ENCODE data around the gene ZNF772.
"Not testable (repeated sequence)": the region's sequence is repeated elsewhere in the genome, so short reads cannot be mapped to it uniquely, and the experiment has no call there.

Gene ZNF772

DNA sequence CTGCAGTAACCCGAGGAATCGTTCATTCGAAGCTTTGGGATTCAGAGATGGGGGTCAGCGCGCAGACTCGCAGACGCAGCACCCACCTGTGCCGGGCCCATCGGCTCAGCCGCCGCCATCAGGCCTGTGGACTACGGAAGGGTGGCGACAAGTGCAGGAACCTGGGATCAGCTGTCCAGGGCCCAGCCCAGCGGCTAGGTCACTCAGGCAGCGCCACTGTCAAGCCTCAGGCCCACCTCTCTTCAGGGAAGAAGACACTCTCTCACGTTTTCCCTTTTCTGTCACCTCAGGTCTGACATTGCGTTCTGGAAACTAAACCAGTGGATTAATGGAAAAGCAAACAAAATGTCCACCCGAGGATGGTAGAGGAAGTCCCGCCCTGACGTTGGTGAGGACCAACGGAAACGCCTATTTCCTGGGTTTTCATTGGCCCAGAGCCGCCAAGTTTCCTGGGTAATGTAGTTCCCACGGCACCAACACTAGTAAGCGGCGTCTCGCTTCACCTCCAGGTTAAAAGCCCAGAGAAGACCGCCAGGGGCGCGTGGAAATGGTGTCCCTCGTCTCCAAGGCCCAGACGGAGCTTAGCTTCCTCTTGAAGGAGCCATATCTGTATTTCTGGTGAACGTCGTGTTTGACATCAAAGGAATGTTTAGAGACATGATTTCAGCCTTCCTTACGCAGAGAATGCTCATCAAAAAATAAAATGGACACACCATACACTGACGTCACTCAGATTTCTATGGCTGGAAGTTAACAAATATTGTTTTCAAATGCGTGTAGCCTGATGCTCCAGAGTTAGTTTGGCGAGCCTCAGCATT is at the start of gene ZNF772:
ZNF772 (minus strand) TSS at position 376 of the 818 bp plus-strand sequence; CDS start at position 119, 257 bp downstream.
- Mint-ChIP-seq H3K4me1 (peaks cover 8% of the 10 kb centered on the region), H3K9me3 (peaks cover 43% of the 10 kb centered on the region), H3K4me3 (peak within 1 kb of the TSS; percentile 79), H3K27ac (peak within 1 kb of the TSS; percentile 92), H3K36me3 (no peaks in the 10 kb centered on the region)
- DNase-seq (ENCODE audit: low spot score in 2 of 2) = peak; percentile 44 to 87
- ATAC-seq = peak; percentile 99

DNA sequence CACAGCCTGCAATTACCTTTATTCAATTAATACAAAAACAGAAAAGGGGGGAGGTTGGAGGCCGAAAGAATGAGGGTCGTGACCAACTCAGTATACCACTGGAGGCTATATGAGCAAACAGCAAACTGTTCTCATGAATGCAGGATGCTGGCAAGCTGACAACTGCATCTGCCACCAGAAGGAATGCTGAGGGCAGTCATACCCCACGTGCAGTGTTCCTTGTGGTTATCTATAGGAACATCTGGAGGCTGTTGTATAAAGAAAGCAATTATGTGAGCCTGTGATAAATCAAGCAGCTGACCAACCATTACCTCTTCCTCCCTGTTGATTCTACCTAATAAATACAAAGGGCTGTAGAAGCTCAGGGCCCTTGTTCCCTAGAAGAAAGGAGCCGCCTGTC is 40.7 kb upstream of the ZNF772 start:
- peaks cover 27% of the 10 kb centered on the region for H3K9me3 Mint-ChIP-seq
- not testable (repeated sequence) for ATAC-seq; H3K4me1 Mint-ChIP-seq; H3K27ac Mint-ChIP-seq; DNase-seq (ENCODE audit: low spot score in 2 of 2); H3K4me3 Mint-ChIP-seq; H3K36me3 Mint-ChIP-seq

DNA sequence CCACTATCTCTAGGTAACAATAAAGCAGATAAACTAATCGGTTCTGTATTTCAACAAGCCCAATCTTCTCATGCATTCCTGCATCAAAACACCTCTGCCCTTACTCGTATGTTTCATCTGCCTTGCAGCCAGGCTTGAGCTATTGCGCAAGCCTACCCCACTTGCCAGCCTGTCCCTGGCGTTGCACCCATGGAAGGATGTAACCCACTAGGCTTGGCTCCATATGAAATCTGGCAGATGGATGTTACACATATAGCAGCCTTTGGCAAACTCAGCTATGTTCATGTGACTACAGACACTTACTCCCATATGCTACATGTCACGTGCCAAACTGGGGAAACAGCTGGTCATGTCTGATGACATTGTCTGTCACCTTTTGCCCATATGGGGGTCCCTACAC is 37.9 kb upstream of the ZNF772 start:
- ATAC-seq = no peak
- H3K27ac Mint-ChIP-seq = no peak overlapping the region
- no peaks in the 10 kb centered on the region for H3K36me3 Mint-ChIP-seq
- H3K9me3 Mint-ChIP-seq = peaks cover 30% of the 10 kb centered on the region
- DNase-seq (ENCODE audit: low spot score in 2 of 2) = no peak
- H3K4me3 Mint-ChIP-seq = no peak overlapping the region
- H3K4me1 Mint-ChIP-seq = no peaks in the 10 kb centered on the region

DNA sequence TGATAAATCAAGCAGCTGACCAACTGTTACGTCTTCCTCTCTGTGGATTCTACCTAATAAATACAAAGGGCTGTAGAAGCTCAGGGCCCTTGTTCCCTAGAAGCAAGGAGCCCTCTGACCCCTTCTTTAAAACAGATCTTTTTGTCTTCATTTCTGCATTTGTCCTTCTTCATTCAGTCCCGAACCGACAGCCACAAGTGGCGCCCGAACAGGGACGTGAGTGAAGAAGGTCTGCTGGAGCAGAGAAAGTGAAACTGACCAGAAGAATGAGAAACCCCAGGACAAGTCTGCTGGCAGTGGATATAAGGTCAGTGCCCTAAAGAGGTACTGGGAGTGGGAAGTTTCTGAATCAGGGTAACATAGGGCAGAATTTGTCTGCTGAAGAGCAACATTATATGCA is 35.5 kb upstream of the ZNF772 start:
- H3K4me3 Mint-ChIP-seq = no peak overlapping the region
- DNase-seq (ENCODE audit: low spot score in 2 of 2) (no peak), ATAC-seq (no peak)
- no peaks in the 10 kb centered on the region for H3K36me3 Mint-ChIP-seq
- H3K9me3 Mint-ChIP-seq = peaks cover 40% of the 10 kb centered on the region
- no peaks in the 10 kb centered on the region for H3K4me1 Mint-ChIP-seq
- H3K27ac Mint-ChIP-seq = no peak overlapping the region

DNA sequence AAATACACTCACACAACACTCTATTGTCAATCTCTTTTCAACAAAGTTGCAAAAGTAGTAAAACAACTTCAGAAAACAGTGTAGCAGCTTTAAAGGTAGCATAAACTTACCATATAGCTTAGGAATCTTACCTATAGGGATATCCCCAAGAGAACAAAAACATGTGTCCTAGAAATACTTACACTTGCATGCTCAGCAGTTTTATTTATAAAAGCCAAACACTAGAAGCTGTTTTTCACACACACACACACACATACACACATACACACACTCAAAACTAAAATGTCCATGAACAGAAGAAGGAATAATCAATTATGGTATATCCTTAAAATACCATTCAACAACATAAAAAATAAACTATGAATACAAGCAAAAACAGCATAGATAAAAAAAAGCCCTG is 34.1 kb upstream of the ZNF772 start:
- no peaks in the 10 kb centered on the region for H3K4me1 Mint-ChIP-seq
- DNase-seq (ENCODE audit: low spot score in 2 of 2) (no peak), ATAC-seq (no peak)
- H3K9me3 Mint-ChIP-seq = peaks cover 40% of the 10 kb centered on the region
- no peak overlapping the region for H3K4me3 Mint-ChIP-seq
- H3K36me3 Mint-ChIP-seq = peaks cover 14% of the 10 kb centered on the region
- H3K27ac Mint-ChIP-seq = no peak overlapping the region

DNA sequence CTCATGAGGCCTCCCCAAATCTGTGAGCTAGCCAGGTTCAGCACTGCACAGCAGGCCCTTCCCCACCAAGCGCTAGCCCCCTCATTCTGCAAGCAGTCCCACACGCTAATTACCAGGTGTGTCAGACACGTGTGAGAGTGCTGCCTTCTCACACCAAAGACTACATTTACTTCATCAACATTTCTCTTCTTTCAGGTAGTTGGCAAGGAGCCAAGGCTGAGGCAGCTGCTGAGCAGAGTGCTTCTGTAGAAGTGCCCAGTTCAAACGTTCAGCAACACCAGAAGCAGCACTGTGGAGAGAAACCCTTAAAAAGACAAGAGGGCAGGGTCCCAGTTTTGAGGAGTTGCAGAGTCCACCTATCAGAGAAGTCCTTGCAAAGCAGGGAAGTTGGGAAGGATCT is 28.8 kb upstream of the ZNF772 start:
- ATAC-seq (no peak), DNase-seq (ENCODE audit: low spot score in 2 of 2) (peak in 1 of 2 donors; percentile 30)
- H3K27ac Mint-ChIP-seq = no peak overlapping the region

DNA sequence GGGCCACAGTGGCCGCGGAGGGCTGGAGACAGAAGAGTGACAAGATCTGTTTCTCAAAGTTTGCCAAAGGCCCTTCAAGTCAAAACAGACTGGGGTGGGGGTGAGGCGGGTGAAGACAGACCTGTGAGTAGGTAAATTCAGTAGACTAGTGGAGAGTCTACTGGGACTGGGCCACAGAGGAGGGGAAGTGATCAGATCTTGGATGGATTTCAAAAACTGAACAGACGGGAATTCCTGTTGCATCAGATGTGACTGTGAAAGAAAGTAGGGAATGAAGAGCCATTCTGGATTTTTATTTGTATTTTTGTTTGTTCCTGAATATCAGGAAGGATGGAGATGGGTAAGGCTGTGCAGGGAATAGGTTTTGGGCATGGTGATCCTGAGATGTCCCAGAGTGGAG is 23.0 kb upstream of the ZNF772 start:
- DNase-seq (ENCODE audit: low spot score in 2 of 2); ATAC-seq; H3K27ac Mint-ChIP-seq: not testable (repeated sequence)
- Mint-ChIP-seq H3K36me3 (peaks cover 44% of the 10 kb centered on the region), H3K4me1 (peaks cover 25% of the 10 kb centered on the region), H3K9me3 (peaks cover 31% of the 10 kb centered on the region), H3K4me3 (peak overlapping the region; percentile 53)

More for the DNA sequence above, 28.8 kb upstream of the ZNF772 start:
- H3K9me3 Mint-ChIP-seq = peaks cover 33% of the 10 kb centered on the region
- peaks cover 7% of the 10 kb centered on the region for H3K4me1 Mint-ChIP-seq
- H3K4me3 Mint-ChIP-seq = no peak overlapping the region
- peaks cover 58% of the 10 kb centered on the region for H3K36me3 Mint-ChIP-seq

DNA sequence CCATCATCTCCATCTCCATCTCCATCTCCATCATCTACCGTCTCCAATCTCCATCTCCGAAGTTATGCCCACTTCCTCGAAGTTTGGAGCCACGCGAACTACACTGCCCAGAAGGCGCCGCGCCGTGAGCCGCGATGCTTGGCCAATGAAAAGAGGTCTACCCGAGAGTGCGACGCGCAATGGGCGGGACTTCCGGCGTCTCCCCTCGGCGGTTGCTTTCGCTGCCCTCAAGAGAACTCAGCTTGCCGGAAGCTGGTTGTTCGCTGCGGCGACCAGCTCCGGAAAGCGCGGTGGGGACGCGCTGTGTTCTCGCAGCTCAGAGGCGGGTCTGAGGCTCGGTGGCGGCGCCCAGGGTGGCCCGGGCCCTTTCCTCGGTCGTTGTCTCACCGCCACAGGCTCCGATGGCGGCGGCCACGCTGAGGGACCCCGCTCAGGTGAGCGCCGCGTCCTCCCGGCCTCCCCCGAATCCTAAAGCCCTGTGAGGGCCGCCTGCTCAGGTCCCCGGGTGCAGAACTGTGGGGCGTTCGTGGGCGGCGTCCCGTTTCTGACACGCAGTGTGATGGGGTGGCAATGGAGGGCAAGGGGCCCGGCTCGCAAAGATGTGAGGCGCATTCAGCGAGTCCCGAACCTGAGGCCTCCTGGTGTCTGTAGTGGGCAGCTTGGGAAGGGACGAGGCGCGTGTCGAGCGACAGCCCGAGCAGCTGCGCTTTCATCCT is 22.5 kb upstream of the ZNF772 start, which contains the start of gene ZNF773:
ZNF773 (plus strand) TSS at position 259 of the 716 bp plus-strand sequence; CDS start at position 402, 143 bp downstream.
- Mint-ChIP-seq H3K36me3 (peaks cover 38% of the 10 kb centered on the region), H3K4me1 (peaks cover 25% of the 10 kb centered on the region), H3K4me3 (peak within 1 kb of the TSS; percentile 53), H3K9me3 (peaks cover 31% of the 10 kb centered on the region), H3K27ac (peak within 1 kb of the TSS; percentile 85)
- DNase-seq (ENCODE audit: low spot score in 2 of 2) = peak; percentile 83 to 93
- peak; percentile 100 for ATAC-seq

DNA sequence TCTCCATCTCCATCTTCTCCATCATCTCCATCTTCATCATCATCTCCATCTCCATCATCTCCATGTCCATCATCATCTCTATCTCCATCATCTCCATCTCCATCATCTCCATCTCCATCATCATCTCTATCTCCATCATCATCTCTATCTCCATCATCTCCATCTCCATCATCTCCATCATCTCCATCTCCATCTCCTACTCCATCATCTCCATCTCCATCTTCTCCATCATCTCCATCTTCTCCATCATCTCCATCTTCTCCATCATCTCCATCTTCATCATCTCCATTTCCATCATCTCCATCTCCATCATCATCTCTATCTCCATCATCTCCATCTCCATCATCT is 21.9 kb upstream of the ZNF772 start:
- H3K4me3 Mint-ChIP-seq = peak overlapping the region; percentile 53
- not testable (repeated sequence) for DNase-seq (ENCODE audit: low spot score in 2 of 2); ATAC-seq
- H3K36me3 Mint-ChIP-seq = peaks cover 33% of the 10 kb centered on the region
- peaks cover 25% of the 10 kb centered on the region for H3K4me1 Mint-ChIP-seq
- H3K9me3 Mint-ChIP-seq = peaks cover 31% of the 10 kb centered on the region
- peak overlapping the region; percentile 85 for H3K27ac Mint-ChIP-seq

DNA sequence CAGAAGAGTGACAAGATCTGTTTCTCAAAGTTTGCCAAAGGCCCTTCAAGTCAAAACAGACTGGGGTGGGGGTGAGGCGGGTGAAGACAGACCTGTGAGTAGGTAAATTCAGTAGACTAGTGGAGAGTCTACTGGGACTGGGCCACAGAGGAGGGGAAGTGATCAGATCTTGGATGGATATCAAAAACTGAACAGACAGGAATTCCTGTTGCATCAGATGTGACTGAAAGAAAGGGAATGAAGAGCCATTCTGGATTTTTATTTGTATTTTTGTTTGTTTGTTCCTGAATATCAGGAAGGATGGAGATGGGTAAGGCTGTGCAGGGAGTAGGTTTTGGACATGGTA is 10.9 kb upstream of the ZNF772 start:
- not testable (repeated sequence) for ATAC-seq; DNase-seq (ENCODE audit: low spot score in 2 of 2)
- Mint-ChIP-seq H3K4me3 (peak overlapping the region; percentile 61), H3K9me3 (peaks cover 29% of the 10 kb centered on the region), H3K4me1 (peaks cover 21% of the 10 kb centered on the region), H3K36me3 (peaks cover 38% of the 10 kb centered on the region), H3K27ac (peak overlapping the region; percentile 11)

DNA sequence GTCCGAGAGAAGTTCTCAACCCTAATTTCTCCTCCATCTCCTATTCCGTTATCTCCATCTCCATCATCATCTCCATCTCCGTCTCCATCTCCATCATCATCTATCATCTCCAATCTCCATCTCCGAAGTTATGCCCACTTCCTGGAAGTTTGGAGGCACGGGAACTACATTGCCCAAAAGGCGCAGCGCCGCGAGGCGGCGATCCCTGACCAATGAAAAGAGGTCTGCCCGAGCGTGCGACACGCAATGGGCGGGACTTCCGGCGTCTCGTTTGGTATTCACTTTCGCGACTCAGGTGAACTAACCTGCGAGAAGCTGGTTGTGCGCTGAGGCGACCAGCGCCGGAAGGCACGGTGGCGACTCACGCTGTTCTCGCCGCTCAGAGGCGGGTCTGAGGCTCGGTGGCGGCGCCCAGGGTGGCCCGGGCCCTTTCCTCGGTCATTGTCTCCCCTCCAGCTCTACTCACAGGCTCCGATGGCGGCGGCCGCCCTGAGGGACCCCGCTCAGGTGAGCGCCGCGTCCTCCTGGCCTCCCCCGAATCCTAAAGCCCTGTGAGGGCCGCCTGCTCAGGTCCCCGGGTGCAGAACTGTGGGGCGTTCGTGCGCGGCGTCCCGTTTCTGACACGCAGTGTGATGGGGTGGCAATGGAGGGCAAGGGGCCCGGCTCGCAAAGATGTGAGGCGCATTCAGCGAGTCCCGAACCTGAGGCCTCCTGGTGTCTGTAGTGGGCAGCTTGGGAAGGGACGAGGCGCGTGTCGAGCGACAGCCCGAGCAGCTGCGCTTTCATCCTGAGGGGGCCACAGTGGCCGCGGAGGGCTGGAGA is 10.3 kb upstream of the ZNF772 start, which contains the start of gene ZNF419:
ZNF419 (plus strand) TSS at position 274 of the 822 bp plus-strand sequence; CDS start at position 475, 201 bp downstream.
- Mint-ChIP-seq H3K4me3 (peak within 1 kb of the TSS; percentile 61), H3K9me3 (peaks cover 29% of the 10 kb centered on the region), H3K27ac (peak within 1 kb of the TSS; percentile 32), H3K4me1 (peaks cover 21% of the 10 kb centered on the region), H3K36me3 (peaks cover 32% of the 10 kb centered on the region)
- DNase-seq (ENCODE audit: low spot score in 2 of 2) = peak; percentile 70 to 91
- ATAC-seq = peak; percentile 97

DNA sequence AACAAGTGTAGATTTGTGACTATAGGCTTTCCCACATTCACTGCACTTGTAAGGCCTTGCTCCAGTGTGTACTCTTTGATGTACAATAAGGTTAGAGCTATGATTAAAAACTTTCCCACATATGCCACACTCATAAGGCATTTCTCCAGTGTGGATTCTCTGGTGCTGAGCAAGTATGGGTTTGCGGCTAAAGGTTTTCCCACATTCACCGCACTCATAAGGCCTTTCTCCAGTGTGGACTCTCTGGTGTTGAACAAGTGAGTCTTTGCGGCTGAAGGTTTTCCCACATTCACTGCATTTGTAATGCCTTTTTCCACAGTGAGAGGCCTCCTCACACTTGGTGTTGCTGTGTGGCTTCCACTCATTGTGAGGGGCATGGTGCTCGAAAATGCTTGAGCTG is 3.7 kb downstream of the ZNF772 start:
- DNase-seq (ENCODE audit: low spot score in 2 of 2) (no peak), ATAC-seq (no peak)
- Mint-ChIP-seq H3K4me1 (peaks cover 8% of the 10 kb centered on the region), H3K36me3 (no peaks in the 10 kb centered on the region), H3K27ac (no peak overlapping the region), H3K4me3 (no peak overlapping the region), H3K9me3 (peaks cover 46% of the 10 kb centered on the region)

DNA sequence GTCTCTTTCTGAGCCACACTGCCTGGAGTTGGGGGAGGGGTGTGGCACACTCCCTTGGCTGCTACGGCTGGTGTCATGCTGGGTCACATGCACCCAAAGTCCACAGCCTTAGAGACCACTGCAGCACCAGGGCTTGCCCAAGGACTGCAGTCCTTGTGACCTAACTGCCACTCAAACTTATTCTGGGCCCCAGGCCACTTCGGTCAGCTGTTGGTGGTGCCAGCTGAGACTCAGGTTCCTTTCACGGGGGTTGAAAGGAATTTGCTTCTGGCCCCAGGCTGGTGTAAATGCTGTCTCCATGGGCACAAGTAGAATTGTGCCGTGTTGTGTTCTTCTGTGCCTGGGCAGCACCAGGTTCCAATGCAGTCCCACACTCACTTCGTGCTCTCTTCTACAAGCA is 10.9 kb downstream of the ZNF772 start:
- Mint-ChIP-seq H3K9me3 (peaks cover 29% of the 10 kb centered on the region), H3K4me1 (no peaks in the 10 kb centered on the region), H3K27ac (no peak overlapping the region), H3K36me3 (no peaks in the 10 kb centered on the region), H3K4me3 (no peak overlapping the region)
- DNase-seq (ENCODE audit: low spot score in 2 of 2) = no peak
- ATAC-seq = no peak

DNA sequence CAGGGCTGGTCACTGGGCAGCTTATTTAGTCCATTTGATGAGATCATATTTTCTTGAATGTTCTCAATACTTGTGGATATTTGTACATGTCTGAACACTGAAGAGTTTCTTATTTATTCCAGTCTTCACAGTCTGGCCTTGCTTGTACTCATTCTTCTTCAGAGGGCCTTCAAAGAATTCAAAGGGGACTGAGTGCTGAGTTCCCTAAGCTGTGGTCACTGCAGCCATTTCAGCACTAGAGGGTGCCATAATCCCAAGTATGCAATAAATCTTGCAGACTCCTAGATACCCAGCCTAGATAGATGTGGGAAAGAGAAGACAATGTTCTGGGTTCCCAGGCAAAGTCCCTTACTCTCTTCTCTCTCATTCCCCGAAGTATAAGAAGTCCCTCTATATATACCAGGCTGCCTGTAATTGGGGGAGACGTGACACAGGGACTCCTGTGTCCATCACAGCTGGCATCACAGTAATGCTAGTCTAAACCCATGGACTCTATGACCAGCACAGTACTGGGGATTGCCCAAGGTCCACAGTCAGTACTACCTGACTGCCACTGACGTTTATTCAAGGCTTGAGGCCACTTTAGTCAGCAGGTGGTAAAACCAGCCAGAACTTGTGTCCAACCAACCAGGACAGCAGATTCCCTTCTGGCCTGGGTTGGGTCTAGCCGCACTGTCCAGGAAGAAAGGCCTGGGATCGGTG is 11.5 kb downstream of the ZNF772 start:
- peaks cover 30% of the 10 kb centered on the region for H3K9me3 Mint-ChIP-seq

More for the DNA sequence above, 11.5 kb downstream of the ZNF772 start:
- Mint-ChIP-seq H3K4me3 (no peak overlapping the region), H3K36me3 (no peaks in the 10 kb centered on the region), H3K27ac (no peak overlapping the region), H3K4me1 (no peaks in the 10 kb centered on the region)
- no peak for DNase-seq (ENCODE audit: low spot score in 2 of 2)
- ATAC-seq = peak; percentile 50
